AML-193 (cell line): Measurements from ENCODE around the gene FUNDC1.
"Not testable (repeated sequence)": the region's sequence is repeated elsewhere in the genome, so short reads cannot be mapped to it uniquely, and the experiment has no call there.

Source experiments
- DNase-seq, 2 experiments: peaks; one replicate each; lab custom pipeline; 2025; lab: John Stamatoyannopoulos, UW

The FUNDC1 gene, protein sequence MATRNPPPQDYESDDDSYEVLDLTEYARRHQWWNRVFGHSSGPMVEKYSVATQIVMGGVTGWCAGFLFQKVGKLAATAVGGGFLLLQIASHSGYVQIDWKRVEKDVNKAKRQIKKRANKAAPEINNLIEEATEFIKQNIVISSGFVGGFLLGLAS

DNA sequence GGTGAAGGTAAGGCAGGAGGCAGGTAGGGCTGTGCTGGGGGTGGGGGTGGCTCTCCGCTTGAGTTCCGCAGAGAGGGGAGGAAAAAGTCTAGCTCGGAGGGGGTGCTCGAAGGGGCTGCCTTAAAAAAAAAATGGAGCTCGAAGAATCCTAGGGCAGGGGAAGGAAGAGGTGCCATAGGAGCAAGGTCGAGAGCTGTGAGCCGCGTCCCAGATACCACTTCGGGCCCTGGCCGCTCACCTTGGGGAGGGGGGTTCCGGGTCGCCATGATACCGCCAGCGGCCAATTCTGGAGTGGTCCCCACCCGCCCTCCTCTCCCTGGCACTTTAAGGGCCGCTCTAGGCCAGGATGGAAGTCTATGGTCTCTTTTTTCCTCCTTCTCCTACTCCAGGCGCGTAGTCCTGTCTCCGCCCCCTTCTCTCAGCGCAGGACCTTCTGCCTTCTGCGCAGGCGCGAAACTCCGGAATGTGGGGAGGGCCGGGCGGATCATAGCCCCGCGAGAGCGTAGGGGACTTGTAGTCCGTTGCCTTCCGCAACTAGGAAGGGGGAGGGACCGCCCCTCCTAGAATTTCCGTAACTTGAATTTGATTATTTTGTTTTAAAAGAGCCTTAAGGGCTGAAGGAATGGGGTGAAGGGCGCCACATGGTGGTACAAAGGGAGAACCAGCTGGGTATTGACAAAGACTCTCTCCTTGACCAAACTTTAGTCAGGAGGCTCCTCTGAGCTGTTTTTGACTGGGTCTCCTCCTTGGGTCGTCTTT, at the start of gene FUNDC1:
Gene FUNDC1, minus strand, starts transcription at position 293 of the 759 bp plus-strand sequence. Its CDS starts 27 bp downstream, at position 266.
- DNase-seq, result peak; percentile 70 to 76

DNA sequence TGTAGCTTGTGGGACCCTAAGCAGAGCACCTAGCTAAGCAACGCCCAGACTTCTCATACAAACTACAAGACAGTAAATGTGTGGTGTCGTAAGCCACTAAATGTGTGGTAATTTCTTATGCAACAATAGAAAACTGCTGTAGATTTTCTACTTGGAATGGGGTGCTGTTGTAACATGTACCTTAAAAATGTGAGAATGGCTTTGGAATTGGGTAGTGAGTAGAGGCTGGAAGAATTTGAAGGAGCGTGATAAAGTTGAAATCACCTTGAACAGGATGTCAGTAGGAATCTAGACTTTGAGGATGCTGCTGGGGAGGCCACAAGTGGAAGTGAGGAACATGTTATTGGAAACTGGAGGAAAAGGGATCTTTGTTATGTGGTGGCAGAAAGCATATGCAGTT, 43.2 kb upstream of the FUNDC1 start:
- no peak for DNase-seq

DNA sequence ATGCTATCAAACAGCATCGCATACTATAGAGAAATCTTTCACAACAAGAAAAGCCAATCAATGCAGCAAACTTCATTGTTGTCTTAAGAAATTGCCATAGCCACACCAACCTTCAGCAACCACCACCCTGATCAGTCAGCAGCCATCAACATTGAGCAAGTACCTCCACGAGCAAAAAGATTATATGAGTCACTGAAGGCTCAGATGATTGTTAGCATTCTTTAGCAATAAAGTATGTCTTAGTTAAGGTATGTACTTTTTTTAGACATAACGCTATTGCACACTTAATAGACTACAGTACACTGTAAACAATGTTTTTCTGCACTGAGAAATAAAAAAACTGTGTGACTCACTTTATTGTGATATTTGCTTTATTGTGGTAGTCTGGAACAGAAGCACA, 37.8 kb upstream of the FUNDC1 start:
- DNase-seq, result no peak

DNA sequence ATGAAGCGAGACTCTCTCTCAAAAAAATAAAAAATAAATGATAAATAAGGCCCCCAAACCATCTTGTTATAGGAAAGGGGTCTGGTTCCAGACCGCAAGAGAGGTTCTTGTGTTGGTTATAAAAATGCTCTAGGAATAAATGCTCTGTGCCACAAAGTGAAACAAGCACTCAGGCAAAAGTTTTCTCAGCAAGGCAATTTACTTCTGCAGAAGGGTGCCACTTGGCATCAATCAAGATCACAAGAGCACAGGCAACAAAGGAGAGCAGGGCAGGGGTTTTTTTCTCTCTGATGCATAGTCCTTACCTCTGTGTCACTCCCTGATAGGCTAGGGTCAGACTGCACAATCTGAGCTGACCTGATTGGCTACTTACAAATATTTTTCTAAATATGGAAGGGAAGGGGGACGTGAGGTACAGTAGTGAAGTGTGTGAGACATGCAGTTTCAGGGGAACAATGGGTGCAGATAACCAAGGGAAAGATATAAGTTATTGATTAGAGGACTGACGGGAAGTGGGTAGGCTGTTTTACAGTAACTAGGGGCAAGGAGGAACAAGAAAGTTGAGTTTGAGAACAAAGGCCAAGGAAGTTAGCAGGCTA, 29.8 kb upstream of the FUNDC1 start:
- no peak for DNase-seq

DNA sequence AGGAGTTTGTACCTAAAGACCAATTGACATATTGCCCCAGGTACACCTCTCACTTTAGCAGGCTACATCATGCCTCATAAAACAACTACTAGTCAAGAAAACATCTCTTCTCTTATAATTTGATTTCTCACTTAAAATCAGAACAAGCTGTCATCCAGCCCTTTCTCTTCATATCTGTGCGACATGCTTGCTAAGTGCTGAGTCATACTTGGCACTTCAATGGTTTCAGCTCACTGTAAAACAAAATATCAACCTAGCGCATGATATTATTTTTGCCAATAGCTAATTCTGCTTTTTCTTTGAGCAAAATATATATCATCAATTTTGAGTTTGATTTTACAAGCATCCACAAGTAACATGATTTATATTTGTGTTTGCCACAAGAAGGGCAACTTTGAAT, 27.9 kb upstream of the FUNDC1 start:
- no peak for DNase-seq

DNA sequence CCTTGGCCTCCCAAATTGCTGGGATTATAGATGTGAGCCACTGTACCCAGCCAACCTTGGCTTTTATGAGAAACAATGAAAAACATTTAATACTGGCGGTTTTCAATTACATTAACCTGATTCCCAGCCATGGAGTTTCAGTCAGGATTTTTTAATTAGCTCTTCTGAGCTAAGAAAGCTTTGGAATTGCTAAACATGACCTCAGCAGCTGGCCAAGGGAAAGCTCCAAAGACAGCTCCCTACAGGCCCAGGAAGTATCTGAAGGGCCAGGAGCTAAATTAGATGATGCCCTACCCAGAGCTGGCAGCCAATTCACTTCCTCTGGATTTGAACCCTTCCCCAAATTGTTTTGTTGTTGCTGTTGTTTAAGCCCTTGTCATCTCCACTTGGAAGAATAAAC, 26.5 kb upstream of the FUNDC1 start:
- no peak for DNase-seq

DNA sequence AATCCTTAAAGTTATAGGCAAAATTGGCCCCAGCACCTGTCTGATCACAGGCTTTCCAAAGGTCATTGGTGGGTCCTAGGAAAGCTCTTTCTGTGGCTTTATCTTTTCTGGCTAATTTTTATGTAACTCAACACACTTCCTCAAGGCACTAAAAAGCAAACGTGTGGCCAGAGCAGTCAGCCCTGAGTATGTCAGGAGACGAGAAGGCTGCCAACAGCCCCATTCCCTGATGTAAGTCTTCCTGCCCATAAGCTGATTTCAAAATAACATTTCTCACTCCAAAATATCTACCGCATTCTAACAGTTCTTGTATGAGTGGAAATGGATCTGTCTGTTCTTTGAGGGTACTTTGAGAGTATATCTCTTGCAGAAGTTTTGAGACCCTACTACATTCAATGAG, 25.5 kb upstream of the FUNDC1 start:
- DNase-seq, result no peak

DNA sequence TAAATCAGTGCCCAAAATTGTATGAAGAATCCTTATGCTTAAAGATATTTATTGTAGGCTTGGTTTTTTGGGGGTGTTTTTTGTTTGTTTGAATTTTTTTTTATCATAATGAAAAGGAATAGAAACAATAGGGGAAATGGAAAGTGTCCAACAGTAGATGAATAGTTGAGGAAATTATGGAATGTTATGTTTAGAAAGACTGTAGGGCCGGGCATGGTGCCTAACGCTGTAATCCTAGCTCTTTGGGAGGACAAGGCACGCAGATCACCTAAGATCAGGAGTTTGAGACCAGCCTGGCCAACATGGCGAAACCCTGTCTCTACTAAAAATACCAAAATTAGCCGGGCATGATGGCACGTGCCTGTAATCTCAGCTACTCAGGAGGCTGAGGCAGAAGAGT, 19.2 kb upstream of the FUNDC1 start:
- DNase-seq, result not testable (repeated sequence)

DNA sequence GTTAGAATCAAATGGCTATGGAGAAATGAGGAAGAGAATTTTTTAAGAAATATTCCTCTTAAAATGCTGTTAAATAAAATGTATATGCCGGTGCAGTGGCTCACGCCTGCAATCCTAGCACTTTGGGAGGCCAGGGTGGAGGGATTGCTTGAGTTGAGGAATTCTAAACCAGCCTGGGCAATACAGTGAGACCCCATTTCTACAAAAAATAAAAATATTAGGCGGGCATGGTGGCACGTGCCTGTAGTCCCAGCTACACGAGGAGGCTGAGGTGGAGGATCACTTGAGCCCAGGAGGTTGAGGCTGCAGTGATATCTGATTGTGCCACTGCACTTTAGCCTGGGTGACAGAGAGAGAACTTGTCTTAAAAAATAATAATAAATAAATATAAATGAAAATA, 7.9 kb upstream of the FUNDC1 start:
- DNase-seq, result no peak

DNA sequence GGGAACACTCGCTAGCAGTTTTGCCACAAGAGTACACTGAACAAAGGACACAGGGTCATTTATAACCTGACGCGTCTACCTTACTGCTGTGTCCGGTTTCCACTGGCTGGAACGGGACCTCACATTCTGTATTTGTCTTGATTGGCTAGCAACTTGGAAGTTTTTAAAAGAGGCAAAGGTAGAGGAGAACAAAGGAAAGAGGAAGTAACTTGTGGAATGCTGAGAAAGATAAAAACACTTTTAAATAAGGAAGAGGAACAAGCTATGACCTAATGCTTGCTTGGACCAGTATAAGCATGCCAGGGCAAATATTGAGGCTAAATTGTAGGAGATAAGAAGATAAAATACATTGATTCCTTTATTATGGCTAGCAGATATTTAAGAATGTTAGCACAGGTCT, 2.8 kb upstream of the FUNDC1 start:
- not testable (repeated sequence) for DNase-seq

DNA sequence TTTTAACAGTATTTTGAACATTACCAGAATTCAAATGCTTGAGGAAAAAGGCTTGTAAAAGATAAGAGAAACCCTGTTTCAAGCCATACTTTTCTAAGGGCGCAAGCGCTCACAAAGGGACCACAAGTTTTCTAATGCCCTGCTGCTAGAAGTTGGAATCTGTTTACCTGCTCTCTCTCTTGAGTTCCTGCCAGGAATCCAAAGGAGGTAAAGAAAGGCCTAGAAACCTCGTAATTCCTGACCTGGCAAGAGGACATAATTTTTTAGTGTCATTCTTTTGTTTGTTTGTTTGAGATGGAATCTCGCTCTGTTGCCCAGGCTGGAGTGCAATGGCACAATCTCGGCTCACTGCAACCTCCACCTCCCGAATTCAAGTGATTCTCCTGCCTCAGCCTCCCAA, 1.4 kb upstream of the FUNDC1 start:
- no peak for DNase-seq

DNA sequence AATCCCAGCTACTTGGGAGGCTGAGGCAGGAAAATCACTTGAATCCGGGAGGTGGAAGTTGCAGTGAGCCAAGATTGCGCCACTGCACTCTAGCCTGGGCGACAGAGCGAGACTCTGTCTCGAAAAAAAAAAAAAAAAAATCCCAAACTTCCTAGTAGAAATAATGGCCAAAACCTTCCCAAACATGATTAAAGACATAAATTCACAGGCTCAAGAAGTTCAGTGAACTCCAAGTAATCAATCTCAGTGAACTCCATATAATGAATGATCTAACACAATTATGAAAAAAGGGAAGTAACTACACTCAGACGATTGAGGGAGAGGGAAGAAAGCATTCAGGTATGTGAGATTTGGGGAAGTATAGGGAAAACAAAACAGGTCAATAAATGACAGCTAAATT, 6.5 kb downstream of the FUNDC1 start:
- no peak for DNase-seq

DNA sequence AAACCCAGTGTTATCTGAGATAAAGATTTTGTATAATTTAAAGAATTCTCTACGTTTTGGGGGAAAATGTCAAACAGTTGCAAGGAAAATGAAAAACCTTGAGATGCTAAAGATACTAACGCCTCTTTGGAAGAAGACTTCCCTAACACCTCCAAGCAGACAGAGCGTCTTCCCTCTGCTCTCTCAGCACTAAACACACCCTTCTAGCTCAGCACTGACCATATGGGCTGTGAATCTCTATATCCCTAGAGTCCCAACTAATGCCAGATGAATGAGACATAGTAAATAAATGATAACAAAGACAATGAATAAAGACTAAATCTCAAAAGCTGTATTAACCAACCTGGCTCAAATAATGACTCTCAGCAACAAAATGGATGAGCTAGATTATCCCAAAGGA, 13.3 kb downstream of the FUNDC1 start:
- no peak for DNase-seq

DNA sequence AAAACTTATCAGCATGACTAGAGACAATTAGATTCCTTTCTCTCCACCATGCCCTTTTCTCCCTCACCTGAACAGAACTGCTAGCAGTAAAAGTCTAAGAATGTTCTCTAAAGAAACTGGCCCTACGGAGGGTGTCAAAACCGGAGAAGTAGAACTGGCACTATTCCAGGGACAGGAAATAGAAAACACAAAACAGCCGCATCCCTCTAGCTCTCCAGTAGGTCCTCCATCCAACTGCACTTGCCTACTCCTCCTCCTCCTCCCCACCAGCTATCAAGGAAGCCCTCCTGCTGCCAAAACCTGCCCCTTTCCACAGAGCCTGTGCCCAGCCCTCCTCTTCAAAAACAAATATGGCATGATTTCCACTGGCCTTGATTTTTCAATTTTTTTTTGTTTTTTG, 28.4 kb downstream of the FUNDC1 start:
- no peak for DNase-seq

DNA sequence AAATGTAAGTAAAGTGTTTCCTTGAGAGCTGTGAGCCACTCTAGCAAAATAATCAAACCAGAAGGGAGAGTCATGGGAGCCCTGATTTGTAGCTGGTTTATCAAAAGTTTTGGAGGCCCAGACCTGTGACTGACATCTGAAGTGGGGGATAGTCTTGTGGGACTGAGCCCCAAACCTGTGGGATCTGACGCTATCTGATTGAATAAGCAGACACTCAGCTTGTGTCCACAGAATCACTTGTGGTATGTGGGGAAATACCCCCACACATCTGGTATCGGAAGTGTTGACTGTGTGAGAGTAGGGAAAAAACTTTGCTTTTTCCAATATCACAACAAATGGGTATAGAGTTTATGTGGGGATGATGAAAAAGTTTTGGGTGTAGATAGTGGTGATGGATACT, 35.4 kb downstream of the FUNDC1 start:
- DNase-seq, result no peak

DNA sequence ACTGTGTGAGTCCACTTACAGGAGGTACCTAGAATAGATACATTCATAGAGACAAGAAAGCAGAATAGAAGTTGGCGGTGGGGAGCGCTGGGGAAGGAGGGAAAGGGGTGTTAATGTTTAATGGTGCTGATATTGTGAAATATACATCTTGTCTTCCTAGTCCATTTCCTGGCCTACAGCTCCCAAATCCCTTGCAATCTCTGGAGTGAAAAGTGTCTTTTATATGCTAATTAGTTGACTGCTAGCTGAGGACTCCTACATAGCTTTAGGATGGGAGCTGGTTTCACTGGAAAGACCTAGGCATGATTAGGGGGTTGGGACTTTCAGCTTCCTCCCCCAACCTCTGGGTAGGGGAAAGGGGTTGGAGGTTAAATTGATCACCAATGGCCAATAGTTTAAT, 36.0 kb downstream of the FUNDC1 start:
- no peak for DNase-seq

DNA sequence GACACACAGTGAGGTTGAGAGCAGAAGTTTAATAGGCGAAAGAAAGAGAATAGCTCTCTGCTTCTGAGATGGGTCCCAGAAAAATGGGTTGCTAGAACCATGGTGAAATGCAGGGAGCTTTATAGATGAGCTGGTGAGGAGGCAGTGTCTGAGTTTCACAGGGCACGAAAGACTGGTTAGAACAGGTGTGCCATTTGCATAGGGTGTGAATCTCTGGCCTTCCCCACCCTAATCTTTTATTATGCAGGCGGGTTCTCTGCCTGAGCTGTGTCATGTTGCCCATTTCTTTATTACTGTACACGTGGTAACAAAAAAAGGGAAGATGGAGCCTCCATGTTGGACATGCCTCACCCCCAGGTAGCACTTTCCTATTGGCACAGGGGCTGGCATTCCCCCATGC, 39.1 kb downstream of the FUNDC1 start:
- DNase-seq, result no peak

DNA sequence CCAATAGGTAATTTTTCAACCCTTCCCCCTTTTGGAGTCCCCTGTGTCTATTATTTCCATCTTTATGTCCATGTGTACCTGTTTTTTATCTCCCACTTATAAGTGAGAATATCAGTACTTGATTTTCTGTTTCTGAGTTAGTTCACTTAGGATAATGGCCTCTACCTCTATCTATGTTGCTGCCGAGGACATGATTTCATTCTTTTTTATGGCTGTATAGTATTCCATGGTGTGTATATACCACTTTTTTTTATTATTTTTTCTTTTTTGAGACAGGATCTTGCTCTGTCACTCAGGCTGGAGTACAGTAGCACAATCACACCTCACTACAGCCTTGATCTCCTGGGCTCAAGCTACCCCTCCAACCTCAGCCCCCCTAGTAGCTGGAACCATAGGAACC, 47.6 kb downstream of the FUNDC1 start:
- no peak for DNase-seq

DNA sequence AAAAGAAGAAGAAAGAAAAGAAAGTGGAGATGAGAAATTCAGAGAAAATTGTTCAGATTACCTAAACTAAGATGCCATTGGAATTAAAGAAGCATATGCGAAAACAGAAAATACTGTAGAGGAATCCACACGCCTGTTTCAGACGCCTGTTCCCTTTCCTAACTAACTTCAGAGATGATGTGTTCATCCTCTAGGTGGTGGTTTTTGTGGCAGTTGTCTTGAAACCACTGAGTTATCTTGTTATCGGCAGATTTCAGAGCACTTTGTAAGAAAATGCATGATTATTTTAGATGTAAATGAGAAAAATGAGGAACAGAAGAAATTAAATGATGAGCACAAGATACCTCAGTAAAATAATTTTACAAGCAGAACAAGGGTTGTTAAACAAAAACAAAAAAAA, 48.3 kb downstream of the FUNDC1 start:
- DNase-seq, result no peak

DNA sequence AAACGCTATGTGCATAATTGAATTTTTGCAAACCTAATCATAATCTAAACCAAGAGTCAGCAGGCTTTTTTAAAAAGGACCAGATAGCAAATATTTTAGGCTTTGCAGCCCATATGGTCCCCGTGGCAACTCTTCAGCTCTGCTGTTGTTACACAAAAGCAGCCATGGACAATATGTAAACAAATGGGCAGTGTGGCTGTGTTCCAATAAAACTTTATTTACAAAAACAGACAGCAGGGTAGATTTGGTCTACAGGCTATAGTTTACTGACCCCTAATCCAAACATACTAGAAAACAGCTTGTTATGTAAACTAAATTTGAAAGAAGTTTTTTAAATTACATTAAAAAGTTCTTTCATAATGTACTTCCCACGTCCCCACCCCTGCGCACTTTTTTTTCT, 53.1 kb downstream of the FUNDC1 start:
- DNase-seq, result no peak

DNA sequence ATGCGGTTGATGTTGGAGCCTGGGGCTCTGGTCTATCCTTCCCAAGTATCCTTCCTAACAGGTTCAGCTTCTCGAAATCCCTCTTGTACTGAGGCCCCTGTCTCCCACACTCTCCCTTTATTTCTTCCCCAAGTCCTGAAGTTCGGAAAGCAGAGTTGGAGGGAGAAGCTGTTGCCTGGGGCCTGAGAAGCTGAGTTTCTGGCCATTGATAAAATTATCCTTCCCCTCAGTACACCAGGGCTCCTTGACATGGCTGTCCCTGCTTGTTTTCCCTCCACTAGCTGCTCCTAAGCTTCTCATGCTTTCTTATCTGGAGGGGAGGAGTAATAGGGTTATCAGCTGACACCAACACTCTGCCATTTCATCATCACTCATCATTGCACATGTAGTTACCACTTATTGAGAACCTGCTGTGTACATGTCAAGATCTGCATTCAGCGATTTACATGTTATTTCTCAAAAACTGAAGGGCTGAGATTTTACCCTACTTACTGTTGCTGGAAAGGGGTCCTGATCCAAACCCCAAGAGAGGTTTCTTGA, 58.0 kb downstream of the FUNDC1 start:
- no peak for DNase-seq

DNA sequence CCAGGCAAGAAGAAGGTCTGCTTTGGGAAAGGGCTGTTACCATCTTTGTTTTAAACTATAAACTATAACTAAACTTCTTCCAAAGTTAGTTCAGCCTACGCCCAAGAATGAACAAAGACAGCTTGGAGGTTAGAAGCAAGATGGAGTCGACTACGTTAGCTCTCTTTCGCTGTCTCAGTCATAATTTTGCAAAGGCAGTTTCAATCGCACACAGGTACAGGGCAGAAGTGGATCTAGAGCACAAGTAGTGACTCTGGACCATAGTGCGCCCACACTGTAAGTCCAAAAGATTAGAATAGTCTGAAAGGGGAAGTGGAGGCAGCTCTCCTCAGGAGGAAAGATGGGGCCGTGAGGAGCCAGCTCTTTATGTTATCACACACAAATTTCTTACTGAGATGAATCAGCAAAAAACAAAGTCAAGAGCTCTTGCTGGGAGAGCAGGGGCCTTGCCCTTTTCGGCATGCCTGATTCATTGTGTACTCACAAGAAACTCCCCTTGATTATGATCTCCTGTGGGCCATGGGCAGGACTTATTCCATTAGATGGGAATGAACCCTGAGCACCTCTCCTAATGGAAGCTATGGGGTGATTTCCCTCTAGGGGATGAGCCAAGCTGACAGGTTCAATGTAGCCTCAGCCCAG, 58.6 kb downstream of the FUNDC1 start:
- DNase-seq, result no peak

DNA sequence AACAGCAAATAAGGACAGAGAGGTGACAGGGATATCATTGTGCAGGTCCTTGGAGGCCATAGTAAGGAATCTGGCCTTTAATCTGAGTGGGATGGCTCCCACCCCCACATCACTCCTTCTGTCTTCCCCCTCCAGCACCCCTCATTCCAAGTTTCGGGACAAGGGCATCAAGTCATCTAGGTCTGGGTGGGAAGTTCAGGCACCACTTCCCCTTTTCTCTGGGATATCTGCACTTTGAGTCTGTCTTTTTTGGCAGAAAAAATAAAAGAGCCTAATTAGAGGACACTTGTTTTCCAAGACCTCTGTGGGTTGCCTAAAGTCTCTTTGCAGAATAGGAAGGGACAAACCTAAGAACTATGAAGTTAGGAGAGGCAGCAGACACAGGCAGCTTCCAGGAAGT, 60.1 kb downstream of the FUNDC1 start:
- no peak for DNase-seq
